Testis (tissue), 3 donors: ENCODE results near the gene PAM16. TPM values are rescaled to one million over a fixed set of nuclear protein-coding genes. Genes with fewer than 3 reads are reported as not detected.
A peak's percentile ranks its signal among the peaks of the same experiment; 100 is the strongest.

Experiments used
- DNase-seq: peaks from one replicate; pipeline ENCODE4 v3.0.0-alpha.2; 2019
- H3K27ac ChIP-seq, 2 donors: fragments of 200-600 bp; sonication (generic); one replicate each; pipeline ENCODE4 v1.5.1; 2019
- H3K27me3 ChIP-seq: fragments of 200-600 bp; sonication (generic); one replicate; pipeline ENCODE4 v1.5.1; 2019
- H3K36me3 ChIP-seq: fragments of 200-600 bp; sonication (generic); one replicate; pipeline ENCODE4 v1.5.1; 2017; ENCODE audit warnings: low read depth; ENCODE audit errors: missing control alignments
- H3K4me1 ChIP-seq: fragments of 200-600 bp; sonication (generic); one replicate; pipeline ENCODE4 v1.5.1; 2019
- H3K4me3 ChIP-seq, 2 donors: fragments of 200-600 bp; sonication (generic); one replicate each; pipeline ENCODE4 v1.5.1; 2017 to 2019
- H3K9me3 ChIP-seq: fragments of 200-600 bp; sonication (generic); one replicate; pipeline ENCODE4 v1.5.1; 2017
- CTCF ChIP-seq, 3 experiments: fragments of 450-650 bp in 2 of 3; fragments of 200-600 bp in 1 of 3; sonication (generic) in 1 of 3; IDR thresholded peaks; one replicate each; pipeline ENCODE4 v1.5.1; 2016 to 2019; ENCODE audit warnings: antibody characterized with exemption in 3 of 3, mild to moderate bottlenecking in 2 of 3, moderate library complexity in 1 of 3
- POLR2A ChIP-seq: fragments of 450-650 bp; IDR thresholded peaks from one replicate; pipeline ENCODE4 v1.6.1; 2017; ENCODE audit warnings: antibody characterized with exemption, mild to moderate bottlenecking, moderate library complexity
- WGBS, 2 donors: methylation state at CpG; one replicate each; pipeline ENCODE4 v1.1.5; 2018; 5-methylcytosine and 5-hydroxymethylcytosine counted together
- intact Hi-C: fragments of 100-400 bp; cut with DNase I; formaldehyde crosslinking; loops from one replicate; pipeline ENCODE4 v1.15.1; 2023; ENCODE audit warnings: low total_unique reads
- polyA plus RNA-seq: library from polyadenylated mRNA; stranded (reverse); fragments of 350-450 nt; fragmentation: Illumina TruSeq; extraction: RNeasy Lipid Tissue Mini Kit (QIAGEN cat#74804); gene quantifications from one replicate; pipeline ENCODE4 v1.2.3, GENCODE V29; 2014; ENCODE audit warnings: low read depth, low replicate concordance; ENCODE audit not compliant: insufficient read depth
- total RNA-seq, 2 donors: library from RNA; depleted of rRNA; stranded (reverse); fragments of >200 nt; gene quantifications; one replicate each; pipeline ENCODE4 v1.2.3, GENCODE V29; 2016

PAM16 gene
- total and polyA plus RNA-seq, 3 donors from 2014 or later = 61.8 to 148 (median 126) TPM

GRCh38 chr16:4373356-4373908, 22.3 kb upstream of the PAM16 start:
- DNase-seq = no peak
- no peak for TF ChIP-seq CTCF (IDR thresholded peaks at IDR 0.05)
- TF ChIP-seq POLR2A = no peak
- WGBS, 2 donors = 47 to 58% methylated on average over 3 to 5 of the region's 9 CpGs
- no peaks in the 10 kb centered on the region for H3K36me3 ChIP-seq
- peaks cover 63% of the 10 kb centered on the region for H3K4me1 ChIP-seq
- H3K9me3 ChIP-seq = no peaks in the 10 kb centered on the region
- intact Hi-C loops = no loop called here
- H3K4me3 ChIP-seq = peak overlapping the region; percentile 86 to 91
- peak overlapping the region; percentile 86 to 87 for H3K27ac ChIP-seq
- no peaks in the 10 kb centered on the region for H3K27me3 ChIP-seq

- Histone ChIP-seq H3K36me3 (no peaks in the 10 kb centered on the region), H3K4me1 (peaks cover 56% of the 10 kb centered on the region), H3K27me3 (no peaks in the 10 kb centered on the region), H3K27ac (peak overlapping the region; percentile 86 to 87), H3K9me3 (no peaks in the 10 kb centered on the region), H3K4me3 (peak overlapping the region; percentile 86 to 91)
- no peak for TF ChIP-seq POLR2A
- no peak for TF ChIP-seq CTCF (IDR thresholded peaks at IDR 0.05)
- 21 to 27% methylated on average over 7 to 8 of the region's 10 CpGs for whole genome bisulfite sequencing, 2 donors
- DNase-seq = peak; percentile 75
- intact Hi-C loops = no loop called here
These were observed 21.6 kb upstream of the PAM16 start for GRCh38 chr16:4372578-4373355.

GRCh38 chr16:4372001-4372577, 21.0 kb upstream of the PAM16 start:
- Histone ChIP-seq H3K9me3 (no peaks in the 10 kb centered on the region), H3K4me1 (peaks cover 49% of the 10 kb centered on the region), H3K27ac (peak overlapping the region; percentile 86 to 87), H3K27me3 (no peaks in the 10 kb centered on the region), H3K36me3 (no peaks in the 10 kb centered on the region), H3K4me3 (peak overlapping the region; percentile 86 to 91)
- 2% methylated on average over 43 of the region's 43 CpGs; no CpG with 5 or more reads in 1 of the 2 donors for WGBS, 2 donors
- intact Hi-C loops = no loop called here
- no peak for TF ChIP-seq CTCF (IDR thresholded peaks at IDR 0.05)
- no peak for TF ChIP-seq POLR2A
- DNase-seq = no peak

GRCh38 chr16:4371357-4372000, 20.4 kb upstream of the PAM16 start, which contains the start of gene VASN:
Gene VASN, plus strand, starts transcription at chr16:4371848. Its CDS starts 9,030 bp downstream, at chr16:4380878.
- Histone ChIP-seq H3K9me3 (no peaks in the 10 kb centered on the region), H3K36me3 (no peaks in the 10 kb centered on the region), H3K4me3 (peak within 1 kb of the TSS; percentile 86 to 91), H3K27ac (peak within 1 kb of the TSS; percentile 86 to 87), H3K4me1 (peaks cover 43% of the 10 kb centered on the region), H3K27me3 (no peaks in the 10 kb centered on the region)
- TF ChIP-seq CTCF (IDR thresholded peaks at IDR 0.05) = no peak
- peak; percentile 82 for TF ChIP-seq POLR2A
- DNase-seq = peak; percentile 92
- 3% methylated on average over 44 of the region's 50 CpGs; no CpG with 5 or more reads in 1 of the 2 donors for WGBS, 2 donors
- intact Hi-C loops = no loop called here
